ENCODE results near the gene SCARB1. TPM values are rescaled to one million over a fixed set of nuclear protein-coding genes. Genes with fewer than 3 reads are reported as not detected.

SCARB1 gene
- total and polyA plus RNA-seq, 9 of the 15 experiments (the other 6 are each of a cell fraction or from before 2014, with no cell fraction given), result 0.56 to 157 (median 52.8) TPM

GRCh38 chr12:124867401-124867930 lies 3.8 kb upstream of the SCARB1 start (continued):
- peak; percentile 70; the same call in 1 of the 2 replicates for TF ChIP-seq ZNF395 (CRISPR knock-in tag; IDR thresholded peaks at IDR 0.05)
- TF ChIP-seq AFF4 (CRISPR knock-in tag; IDR thresholded peaks at IDR 0.05), result 0 out of 2 replicates have a peak, but pooled peaks have one; percentile 58
- TF ChIP-seq KDM2B (CRISPR knock-in tag; IDR thresholded peaks at IDR 0.05), result no peak
- no peak for TF ChIP-seq POLR2B (IDR thresholded peaks at IDR 0.05; ENCODE audit: low read depth, partially characterized antibody)
- peak; percentile 26; the same call in 1 of the 2 replicates for TF ChIP-seq ARID4B (CRISPR knock-in tag; IDR thresholded peaks at IDR 0.05)
- TF ChIP-seq CTBP1 (IDR thresholded peaks at IDR 0.05; ENCODE audit: borderline replicate concordance), result 0 out of 2 replicates have a peak, but pooled peaks have one; percentile 10
- no peak for TF ChIP-seq CREB1 (IDR thresholded peaks at IDR 0.05)
- TF ChIP-seq CREB1 (CRISPR knock-in tag; IDR thresholded peaks at IDR 0.05), result no peak
- no peak for TF ChIP-seq ZNF717 (CRISPR knock-in tag; IDR thresholded peaks at IDR 0.05)
- peak; percentile 24; the same call in 1 of the 2 replicates for TF ChIP-seq CREM (IDR thresholded peaks at IDR 0.05; ENCODE audit: low read depth)
- no peak for TF ChIP-seq NFIC (IDR thresholded peaks at IDR 0.05)
- TF ChIP-seq KLF6 (CRISPR knock-in tag; IDR thresholded peaks at IDR 0.05; ENCODE audit: borderline replicate concordance), result peak; percentile 69; the same call in 1 of the 2 replicates
- 0 out of 2 replicates have a peak, but pooled peaks have one; percentile 30 for TF ChIP-seq HDAC2 (IDR thresholded peaks at IDR 0.05)
- peak; percentile 99 for TF ChIP-seq NFE2 (IDR thresholded peaks at IDR 0.05; ENCODE audit: low read depth)
- TF ChIP-seq ZNF3 (CRISPR knock-in tag; IDR thresholded peaks at IDR 0.05), result no peak
- no peak for TF ChIP-seq NR2C1 (IDR thresholded peaks at IDR 0.05)
- TF ChIP-seq NR2C1 (tag; IDR thresholded peaks at IDR 0.05), result peak; percentile 60
- no peak for TF ChIP-seq CBX5 (IDR thresholded peaks at IDR 0.05; ENCODE audit: borderline replicate concordance, low read depth)
- no peak for TF ChIP-seq ETV6 (IDR thresholded peaks at IDR 0.05; ENCODE audit: borderline replicate concordance in 1 of 2, low read depth in 2 of 2, low read length in 1 of 2)
- no peak for TF ChIP-seq ETV6 (CRISPR knock-in tag; IDR thresholded peaks at IDR 0.05; ENCODE audit: borderline replicate concordance)
- no peak for TF ChIP-seq ZNF764 (CRISPR knock-in tag; IDR thresholded peaks at IDR 0.05; ENCODE audit: low read depth)
